Adrenal gland (tissue), 5 donors: Measurements from ENCODE around the gene SCN3A.

Experiments
- CTCF ChIP-seq, 6 experiments: fragments of 450-650 bp in 4 of 6; fragments of 200-600 bp in 2 of 6; sonication (generic) in 1 of 6; IDR thresholded peaks; 1 replicate in 5 of 6; 2 replicates in 1 of 6; pipeline versions ENCODE4 v1.5.1 to v1.8.0; 2016 to 2021; ENCODE audit warnings: antibody characterized with exemption in 6 of 6, mild to moderate bottlenecking in 2 of 6, moderate library complexity in 1 of 6
- POLR2A ChIP-seq, 2 donors: fragments of 450-650 bp; IDR thresholded peaks; one replicate each; pipeline ENCODE4 v1.6.1; 2017; ENCODE audit warnings: antibody characterized with exemption in 2 of 2, mild to moderate bottlenecking in 2 of 2, moderate library complexity in 1 of 2
- donor health status: DM: no; HTN: no; CAD: no.

- TF ChIP-seq CTCF (IDR thresholded peaks at IDR 0.05) = no peak
- no peak for TF ChIP-seq POLR2A (IDR thresholded peaks at IDR 0.05)
Measured at GRCh38 chr2:165120740-165121467, 82.9 kb downstream of the SCN3A start.
